Endothelial cell of umbilical vein (primary cell): ENCODE data around the gene CAPN14. TPM values are rescaled to one million over a fixed set of nuclear protein-coding genes. Genes with fewer than 3 reads are reported as not detected.

ENCODE experiments used
- BruUV-seq: library from RNA; stranded (reverse); fragments of 400-500 nt; replicated peaks from 2 replicates; lab custom pipeline; 2021; lab: Mats Ljungman, UMichigan
- CTCF ChIA-PET: fragments of 300-600, 350-600 bp; sonication (Branson Sonifier 250); formaldehyde crosslinking; loops from one replicate; lab custom pipeline; 2021; ENCODE audit warnings: antibody characterized with exemption, inconsistent platforms; lab: Charles Lee
- POLR2A ChIA-PET: fragments of 300-600, 350-600 bp; sonication (Branson Sonifier 250); formaldehyde crosslinking; loops from one replicate; lab custom pipeline; 2021; ENCODE audit warnings: antibody characterized with exemption, inconsistent platforms; lab: Charles Lee
- DNase-seq: peaks from one replicate; pipeline ENCODE4 v3.0.0-alpha.2; 2011; ENCODE audit warnings: low read depth, low spot score
- FAIRE-seq: peaks from 2 replicates; lab custom pipeline; 2011; peaks lifted over from hg19 to GRCh38; lab: Jason Lieb, UNC
- H2AFZ ChIP-seq: 2 replicates; pipeline ENCODE4 v1.6.0; 2012; ENCODE audit warnings: low read depth, low read length, control low read depth, inconsistent platforms
- H3K27ac ChIP-seq: 2 replicates; pipeline ENCODE4 v1.5.1; 2011; ENCODE audit warnings: low read depth, mild to moderate bottlenecking, control low read depth, low read length, moderate library complexity; ENCODE audit not compliant: insufficient read depth
- H3K27me3 ChIP-seq, 2 experiments: 2 replicates each; pipeline versions ENCODE4 v1.6.0 to v1.6.1; 2011; ENCODE audit warnings: low read length in 2 of 2, mixed read lengths in 1 of 2; ENCODE audit not compliant: control insufficient read depth in 2 of 2, insufficient read depth in 2 of 2
- H3K36me3 ChIP-seq, 2 experiments: 2 replicates in 1 of 2; 3 replicates in 1 of 2; pipeline ENCODE4 v1.5.1; 2011; ENCODE audit warnings: low read length in 2 of 2, mild to moderate bottlenecking in 1 of 2, moderate library complexity in 1 of 2; ENCODE audit not compliant: control insufficient read depth in 2 of 2, insufficient read depth in 2 of 2; ENCODE audit errors: extremely low read depth in 1 of 2
- H3K4me1 ChIP-seq: 3 replicates; pipeline ENCODE4 v1.5.1; 2011; ENCODE audit warnings: mild to moderate bottlenecking, low read length; ENCODE audit not compliant: control insufficient read depth, insufficient read depth; ENCODE audit errors: extremely low read depth
- H3K4me2 ChIP-seq: 2 replicates; pipeline ENCODE4 v1.6.1; 2011; ENCODE audit warnings: low read length, control low read depth, mixed read lengths; ENCODE audit not compliant: insufficient read depth
- H3K4me3 ChIP-seq, 3 experiments: fragments of 200-600 bp in 1 of 3; sonication (generic), shearing (Covaris generic) in 1 of 3; replicated peaks in 1 of 3; 2 replicates each; pipeline ENCODE4 v1.5.1; 2011 to 2016; ENCODE audit warnings: control low read depth in 3 of 3, low read length in 3 of 3, mild to moderate bottlenecking in 2 of 3, inconsistent platforms in 1 of 3, low read depth in 1 of 3, moderate library complexity in 1 of 3; ENCODE audit not compliant: insufficient read depth in 1 of 3
- H3K79me2 ChIP-seq: 2 replicates; pipeline ENCODE4 v1.6.0; 2012; ENCODE audit warnings: low read length, inconsistent platforms; ENCODE audit not compliant: control insufficient read depth, insufficient read depth
- H3K9ac ChIP-seq: replicated peaks from 2 replicates; pipeline ENCODE3; 2011; ENCODE audit warnings: low read length, control low read depth; ENCODE audit not compliant: insufficient read depth; ENCODE audit errors: extremely low read depth
- H3K9me1 ChIP-seq: replicated peaks from 3 replicates; pipeline ENCODE4 v1.6.0; 2011; ENCODE audit warnings: mild to moderate bottlenecking, low read length; ENCODE audit not compliant: control insufficient read depth, insufficient read depth; ENCODE audit errors: extremely low read depth
- H3K9me3 ChIP-seq: replicated peaks from 2 replicates; pipeline ENCODE4 v1.5.1; 2012; ENCODE audit warnings: low read length, inconsistent platforms; ENCODE audit not compliant: control insufficient read depth, insufficient read depth
- H4K20me1 ChIP-seq: replicated peaks from 2 replicates; pipeline ENCODE3; 2011; ENCODE audit warnings: mild to moderate bottlenecking, low read length; ENCODE audit not compliant: control insufficient read depth, insufficient read depth; ENCODE audit errors: extremely low read depth
- CTCF ChIP-seq, 2 donors: IDR thresholded peaks; 1 replicate in 1 of 2; 2 replicates in 1 of 2; pipeline ENCODE4 v1.5.1; 2011; ENCODE audit warnings: low read length in 2 of 2, mild to moderate bottlenecking in 2 of 2, moderate library complexity in 2 of 2, control low read depth in 1 of 2, inconsistent platforms in 1 of 2, low read depth in 1 of 2; ENCODE audit not compliant: insufficient read depth in 1 of 2; ENCODE audit errors: extremely low read depth in 1 of 2
- FOS ChIP-seq: IDR thresholded peaks from 2 replicates; pipeline ENCODE4 v1.6.1; 2011; ENCODE audit warnings: mild to moderate bottlenecking, low read length, moderate library complexity, borderline replicate concordance; ENCODE audit not compliant: insufficient read depth
- GATA2 ChIP-seq: IDR thresholded peaks from 2 replicates; pipeline ENCODE4 v1.7.0; 2011; ENCODE audit warnings: low read depth, mild to moderate bottlenecking, moderate library complexity, mixed read lengths, low read length; ENCODE audit not compliant: insufficient read length, insufficient read depth
- JUN ChIP-seq: IDR thresholded peaks from 2 replicates; pipeline ENCODE4 v1.6.1; 2011; ENCODE audit warnings: borderline replicate concordance, low read depth; ENCODE audit not compliant: insufficient read length, insufficient read depth
- MAX ChIP-seq: IDR thresholded peaks from 2 replicates; pipeline ENCODE4 v1.6.1; 2011; ENCODE audit not compliant: insufficient read depth, insufficient read length
- MYC ChIP-seq: IDR thresholded peaks from one replicate; pipeline ENCODE4 v1.6.1; 2011; ENCODE audit warnings: mild to moderate bottlenecking, low read depth, low read length
- POLR2A ChIP-seq: IDR thresholded peaks from 2 replicates; pipeline ENCODE4 v1.6.1; 2012; ENCODE audit warnings: low read depth, mild to moderate bottlenecking, control low read depth, low read length
- POLR2AphosphoS5 ChIP-seq: IDR thresholded peaks from 2 replicates; pipeline ENCODE4 v1.6.1; 2012; ENCODE audit warnings: low read depth, mild to moderate bottlenecking, control low read depth, low read length, moderate library complexity; ENCODE audit not compliant: insufficient read depth
- dilution Hi-C: fragments of 300-500 bp; cut with MboI; formaldehyde crosslinking; loops from one replicate; pipeline ENCODE4 v1.15.0; 2019; ENCODE audit warnings: low sequenced_read_pairs; ENCODE audit not compliant: extremely low pct_ligation_motif_present
- intact Hi-C: fragments of 100-400 bp; cut with micrococcal nuclease; formaldehyde crosslinking; loops from one replicate; pipeline ENCODE4 v1.10.0; 2022
- polyA plus RNA-seq, 4 experiments: library from polyadenylated mRNA; depleted of rRNA in 3 of 4; stranded (reverse) in 3 of 4; unstranded in 1 of 4; fragments of >200 nt; gene quantifications; 2 replicates each; pipeline versions ENCODE4 v1.2.1 to v1.2.3, GENCODE V29; 2011 to 2012; ENCODE audit warnings: missing spikeins in 1 of 4
- total RNA-seq: library from RNA; stranded (reverse); gene quantifications from 2 replicates; pipeline ENCODE4 v1.2.3, GENCODE V29; 2021

CAPN14 gene
- total and polyA plus RNA-seq, 2 donors (not counting 3 experiments of a cell fraction or from before 2014, with no cell fraction given) = 0.01 to 0.15 TPM

DNA sequence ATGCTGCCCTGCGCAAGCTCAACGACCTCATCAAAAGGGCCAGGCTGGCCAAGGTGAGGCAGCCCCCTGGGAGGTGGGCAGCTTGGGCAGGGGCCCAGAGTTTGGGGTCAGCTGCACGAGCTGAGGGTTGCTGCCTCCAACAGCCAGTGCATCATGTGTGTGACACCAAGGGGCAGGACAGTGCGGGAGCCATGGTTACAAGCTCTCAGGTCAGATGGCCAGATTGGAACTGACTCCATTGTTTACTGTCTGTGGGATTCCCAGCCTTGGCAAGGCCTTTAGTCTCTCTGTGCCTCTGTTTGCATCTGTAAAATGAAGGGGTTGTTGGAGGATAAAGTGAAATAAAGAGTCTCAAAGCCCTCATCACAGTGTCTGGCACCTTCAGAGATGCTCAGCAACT, 43.6 kb upstream of the CAPN14 start:
- CTCF ChIA-PET = no interaction called here
- no peak for FAIRE-seq

More for the DNA sequence above, 43.6 kb upstream of the CAPN14 start:
- Histone ChIP-seq H3K4me3 (no peak overlapping the region), H3K9ac (no peak overlapping the region), H3K27ac (no peak overlapping the region), H3K9me1 (no peaks in the 10 kb centered on the region), H3K9me3 (no peaks in the 10 kb centered on the region), H4K20me1 (no peaks in the 10 kb centered on the region), H3K4me1 (no peaks in the 10 kb centered on the region), H3K4me2 (no peak overlapping the region), H3K36me3 (no peaks in the 10 kb centered on the region), H3K27me3 (no peaks in the 10 kb centered on the region), H3K79me2 (no peaks in the 10 kb centered on the region), H2AFZ (no peak overlapping the region)
- TF ChIP-seq MYC (no peak), POLR2A (no peak), MAX (no peak), GATA2 (no peak), JUN (no peak), CTCF (IDR thresholded peaks at IDR 0.05; ENCODE audit: extremely low read depth in 1 of 2, insufficient read depth in 1 of 2, low read depth in 1 of 2, low read length in 2 of 2) (no peak), POLR2AphosphoS5 (no peak), FOS (no peak)
- BruUV-seq = no TSS peak
- DNase-seq = no peak
- intact Hi-C loops (no loop called here), dilution Hi-C loops (no loop called here)
- POLR2A ChIA-PET = no interaction called here
